Stimulated activated CD4-positive, alpha-beta T cell treated with anti-CD3 and anti-CD28 coated beads, TNF-alpha, amount 100 ng/mL, for 24 hours (primary cell): ENCODE data around the gene FAR2.

Experiments used
- DNase-seq, 3 experiments: peaks; one replicate each; pipeline ENCODE4 v3.0.0-alpha.2; 2020; ENCODE audit warnings: low read depth in 3 of 3

FAR2 gene

DNA sequence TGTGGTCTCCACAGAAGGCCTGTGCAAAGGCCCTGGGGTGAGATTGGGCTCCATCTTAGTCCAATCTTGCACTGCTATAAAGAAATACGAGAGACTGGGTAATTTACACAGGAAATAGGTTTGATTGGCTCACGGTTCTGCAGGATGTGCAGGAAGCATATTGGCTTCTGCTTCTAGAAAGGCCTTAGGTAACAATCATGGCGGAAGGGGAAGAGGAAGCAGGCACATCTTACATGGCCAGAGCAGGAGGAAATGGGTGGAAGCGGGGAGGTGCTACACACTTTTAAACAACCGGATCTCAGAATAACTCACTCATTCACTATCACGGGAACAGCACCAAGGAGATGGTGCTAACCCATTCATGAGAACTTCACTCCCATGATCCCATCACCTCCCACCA lies 55.4 kb downstream of the FAR2 start:
- no peak for DNase-seq

DNA sequence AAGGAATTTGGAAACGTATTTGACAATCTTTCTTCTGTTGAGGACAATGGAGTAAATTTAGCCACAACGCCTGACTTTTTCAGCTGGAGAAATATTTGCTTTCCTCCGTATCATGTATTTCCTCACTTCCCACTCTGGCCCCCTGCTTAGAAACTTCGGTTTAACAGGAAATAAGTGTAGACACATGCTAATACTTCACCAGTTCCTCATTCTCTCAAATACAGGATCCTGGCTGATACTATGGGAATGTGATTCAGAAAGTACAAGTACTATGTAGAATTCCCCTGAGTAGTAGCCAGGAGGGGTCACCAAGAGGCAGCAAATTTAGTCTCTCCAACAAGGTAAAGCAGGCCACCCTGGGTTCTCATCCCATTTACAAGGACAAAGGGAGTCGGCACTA lies 58.0 kb downstream of the FAR2 start:
- DNase-seq, result no peak

DNA sequence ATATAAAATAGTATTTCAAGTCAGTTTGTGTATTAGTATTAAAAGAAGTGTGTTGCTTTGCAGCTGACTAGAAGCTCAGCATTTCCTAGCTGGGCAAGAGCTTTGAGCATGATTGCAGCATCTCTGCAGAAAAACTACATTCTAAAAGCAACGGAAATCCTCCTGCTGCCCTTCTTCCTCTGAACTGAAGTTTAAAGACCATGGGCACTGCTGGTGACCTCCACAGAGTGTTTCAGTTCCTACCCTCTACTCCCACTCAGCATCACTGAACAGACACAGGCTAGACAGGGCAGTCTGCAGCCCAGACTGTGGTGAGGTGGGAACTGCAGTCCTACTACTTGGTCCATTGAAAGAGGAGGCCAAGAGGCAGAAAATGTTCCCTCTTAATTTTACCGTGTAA lies 59.0 kb downstream of the FAR2 start:
- no peak for DNase-seq

DNA sequence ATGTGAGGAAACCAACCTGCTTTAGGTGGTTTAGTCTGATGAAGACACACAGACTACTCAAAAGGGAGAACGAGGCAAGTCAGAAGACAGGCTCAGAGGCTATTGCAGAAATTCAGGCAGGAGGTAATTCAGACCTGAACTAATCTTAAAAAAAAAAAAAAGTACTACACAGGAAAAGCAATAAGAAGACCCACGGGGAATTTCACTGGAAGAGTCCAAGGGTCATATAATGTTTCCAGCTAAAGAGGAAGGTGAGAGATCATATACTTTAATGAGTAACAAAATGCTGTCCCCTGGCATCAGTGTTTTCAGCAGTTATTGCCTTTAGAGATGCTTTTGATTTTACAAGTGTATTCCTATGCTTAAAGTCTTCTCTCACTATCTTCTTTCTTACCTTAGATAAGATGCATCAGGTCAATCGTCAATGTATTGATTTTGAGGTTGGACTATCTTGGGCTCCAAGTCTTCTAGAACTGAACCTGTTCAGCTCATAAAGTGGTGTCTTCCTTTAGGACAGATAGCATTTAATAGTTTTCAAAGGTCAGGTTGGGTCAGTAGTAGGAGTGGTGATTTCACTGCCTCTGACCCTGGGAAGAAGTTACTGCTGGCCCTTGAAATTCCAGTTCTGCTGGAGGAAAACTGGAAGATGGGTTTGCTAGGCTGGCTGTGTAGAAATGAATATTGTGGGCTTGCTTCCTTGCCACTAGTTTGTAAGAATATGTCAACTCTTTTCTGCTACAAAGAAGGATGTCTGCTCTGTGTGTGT lies 60.0 kb downstream of the FAR2 start:
- DNase-seq, result no peak

DNA sequence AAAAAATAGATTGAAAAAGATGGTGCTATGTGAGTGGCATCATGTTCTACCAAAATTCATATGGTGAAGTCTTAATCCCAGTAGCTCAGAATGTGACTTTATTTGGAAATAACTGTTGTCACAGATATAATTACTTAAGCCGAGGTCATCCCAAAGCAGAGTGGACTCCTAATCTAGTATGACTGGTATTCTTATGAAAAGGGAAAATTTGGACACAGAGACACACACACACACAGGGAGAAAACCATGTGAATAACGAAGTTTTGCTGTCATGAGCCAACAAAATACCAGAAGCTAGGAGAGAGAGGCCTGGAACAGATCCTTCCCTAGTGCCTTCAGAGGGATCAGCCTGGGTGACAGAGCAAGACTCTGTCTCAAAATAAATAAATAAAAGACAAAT lies 62.6 kb downstream of the FAR2 start:
- no peak for DNase-seq

DNA sequence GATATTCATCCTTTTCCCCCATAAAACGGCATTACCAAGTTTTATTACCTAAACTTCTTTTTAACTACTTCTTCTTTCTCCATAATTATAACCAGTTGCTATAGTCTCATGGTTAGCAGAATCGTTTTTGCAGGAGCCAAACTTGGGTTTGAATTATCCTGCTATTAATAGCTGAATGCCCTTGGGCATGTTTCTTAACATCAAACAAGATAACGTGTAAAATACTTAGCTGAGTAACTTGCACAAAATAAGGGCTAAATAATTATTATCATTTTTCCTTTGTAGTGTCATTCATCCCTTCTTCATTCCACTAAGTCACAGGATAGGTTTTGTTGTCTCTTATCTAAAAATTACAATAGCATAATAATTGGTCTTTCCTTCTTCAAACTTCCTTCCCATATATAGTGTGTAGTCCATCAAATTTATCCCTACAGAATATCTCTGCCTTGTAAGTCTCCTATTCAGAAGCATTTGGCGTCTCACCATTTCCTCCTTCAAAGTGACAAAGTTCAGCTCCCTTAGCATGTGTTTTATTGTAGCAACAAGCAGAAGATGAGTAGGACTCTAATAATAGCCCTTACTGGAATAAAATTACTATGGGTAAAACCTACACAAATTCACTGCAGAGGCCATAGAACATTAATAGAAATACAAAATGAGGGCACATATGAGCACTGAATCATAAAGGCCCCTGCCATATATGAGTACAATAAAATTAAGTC lies 63.8 kb downstream of the FAR2 start:
- no peak for DNase-seq

DNA sequence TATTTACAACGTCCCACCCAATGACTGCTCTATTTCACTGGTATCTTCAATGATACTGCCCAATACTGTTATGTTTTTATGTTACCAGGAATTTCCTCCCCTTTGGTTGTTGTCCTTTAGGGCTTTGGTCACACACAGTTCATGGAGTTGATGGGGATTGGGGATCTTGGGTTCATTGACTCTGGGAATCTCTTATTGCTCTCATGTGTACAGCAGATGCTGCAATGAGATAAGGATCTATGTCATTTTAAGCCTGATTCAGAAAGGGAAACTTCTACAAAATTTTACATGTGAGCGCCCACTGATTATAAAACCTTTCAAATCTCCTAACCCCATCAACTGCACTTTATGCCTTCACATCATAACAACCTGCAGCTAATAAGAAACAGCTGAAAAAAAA lies 67.2 kb downstream of the FAR2 start:
- DNase-seq, result no peak

DNA sequence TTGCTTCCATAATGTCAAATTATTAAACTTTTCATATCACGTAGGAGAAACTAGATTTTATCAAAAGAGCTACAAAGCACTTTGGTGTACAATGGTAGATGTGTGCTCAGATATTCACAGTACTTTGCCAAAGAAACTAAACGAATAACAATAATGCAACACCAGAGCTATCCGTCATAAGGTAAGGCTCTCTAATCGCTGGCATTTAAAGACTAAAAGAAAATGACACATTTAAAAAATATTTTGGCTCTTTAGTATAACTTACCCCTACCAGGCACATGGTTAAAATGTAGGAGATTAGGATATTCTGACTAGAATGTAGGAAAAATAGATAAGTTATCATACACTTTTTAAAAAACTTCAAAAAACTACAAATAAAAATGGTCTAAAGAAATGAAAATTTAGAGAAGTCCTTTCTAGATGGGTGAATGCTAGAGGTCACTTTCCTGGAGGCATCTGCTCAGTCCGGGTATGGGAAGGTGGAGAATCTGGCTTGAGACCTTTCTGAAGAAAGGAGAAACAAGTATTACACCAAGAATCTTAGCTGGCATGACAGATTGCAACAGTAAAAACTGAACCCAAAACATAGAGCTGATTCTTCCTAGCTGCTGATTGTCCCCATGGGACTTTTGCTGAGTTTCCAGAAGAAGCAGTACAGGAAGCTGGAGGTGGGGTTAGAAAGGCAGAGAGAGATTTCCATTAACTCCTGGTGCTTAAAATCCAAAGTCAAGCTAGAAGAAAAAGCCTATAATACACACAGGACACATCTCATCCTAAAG lies 67.9 kb downstream of the FAR2 start:
- DNase-seq, result no peak

DNA sequence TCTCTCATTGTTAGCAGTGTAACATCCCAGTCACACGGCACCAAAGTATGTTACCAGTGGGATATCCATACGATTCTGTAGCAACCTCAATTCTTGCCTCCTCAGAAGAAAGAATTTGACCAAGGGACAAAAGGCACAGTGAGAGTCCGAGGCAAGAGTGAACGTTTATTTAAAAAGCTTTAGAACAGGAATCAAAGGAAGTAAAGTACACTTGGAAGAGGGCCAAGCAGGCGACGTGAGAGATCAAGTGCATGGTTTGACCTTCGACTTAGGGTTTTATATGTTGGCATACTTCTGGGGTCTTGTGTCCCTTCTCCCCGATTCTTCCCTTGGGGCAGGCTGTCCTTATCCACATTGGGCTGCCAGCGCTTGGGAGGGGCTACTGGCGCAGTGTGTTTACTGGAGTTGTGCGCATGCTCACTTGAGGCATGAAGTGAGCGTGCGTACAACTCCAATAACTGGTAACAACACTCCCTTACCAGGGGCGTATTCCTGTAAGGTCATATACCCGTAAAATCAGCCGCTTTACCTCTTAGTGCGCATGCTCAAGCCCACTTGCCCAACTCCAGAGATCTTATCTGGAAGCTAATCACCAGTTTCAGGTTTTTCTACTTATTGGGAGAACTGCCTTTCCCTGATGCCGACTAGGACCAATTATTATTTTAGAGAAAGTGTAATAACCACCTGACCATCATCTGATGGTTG lies 71.7 kb downstream of the FAR2 start:
- no peak for DNase-seq

DNA sequence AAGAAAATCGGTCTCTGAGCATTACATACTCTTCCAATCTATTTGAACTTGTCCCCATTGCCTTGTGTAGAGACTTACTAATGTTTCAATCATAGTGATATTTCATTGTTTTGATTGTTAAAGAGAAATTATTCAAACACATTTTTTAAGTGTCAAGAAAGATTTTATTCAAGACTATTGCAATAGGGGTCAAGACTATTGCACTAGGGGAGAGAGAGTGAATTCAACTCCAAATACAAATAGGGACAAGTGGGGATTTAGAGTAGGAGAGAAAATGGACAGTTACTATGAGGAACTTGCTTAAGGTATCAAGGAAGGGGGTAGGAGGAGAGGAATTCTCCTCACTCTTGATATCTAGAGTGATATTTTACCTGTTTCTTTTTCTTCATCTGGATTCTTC lies 73.1 kb downstream of the FAR2 start:
- no peak for DNase-seq

DNA sequence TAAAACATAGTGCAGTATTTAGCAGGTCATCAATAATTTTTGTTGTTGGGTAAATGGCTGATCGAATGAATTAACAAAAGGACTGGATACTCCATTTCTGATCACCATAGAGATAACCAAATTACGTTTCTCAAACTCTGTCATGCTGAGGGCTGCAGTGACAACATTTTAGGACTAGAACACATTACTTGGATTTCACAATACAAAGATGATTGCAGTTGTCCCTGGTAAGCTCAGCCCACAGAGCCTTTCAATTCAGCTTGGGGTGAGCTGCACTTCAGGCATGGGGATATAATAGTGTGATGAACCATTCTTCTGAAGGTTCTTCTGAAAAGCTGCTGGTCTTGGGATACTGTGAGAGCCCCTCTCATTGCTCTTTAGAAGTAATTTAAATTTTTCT lies 74.3 kb downstream of the FAR2 start:
- DNase-seq, result no peak

DNA sequence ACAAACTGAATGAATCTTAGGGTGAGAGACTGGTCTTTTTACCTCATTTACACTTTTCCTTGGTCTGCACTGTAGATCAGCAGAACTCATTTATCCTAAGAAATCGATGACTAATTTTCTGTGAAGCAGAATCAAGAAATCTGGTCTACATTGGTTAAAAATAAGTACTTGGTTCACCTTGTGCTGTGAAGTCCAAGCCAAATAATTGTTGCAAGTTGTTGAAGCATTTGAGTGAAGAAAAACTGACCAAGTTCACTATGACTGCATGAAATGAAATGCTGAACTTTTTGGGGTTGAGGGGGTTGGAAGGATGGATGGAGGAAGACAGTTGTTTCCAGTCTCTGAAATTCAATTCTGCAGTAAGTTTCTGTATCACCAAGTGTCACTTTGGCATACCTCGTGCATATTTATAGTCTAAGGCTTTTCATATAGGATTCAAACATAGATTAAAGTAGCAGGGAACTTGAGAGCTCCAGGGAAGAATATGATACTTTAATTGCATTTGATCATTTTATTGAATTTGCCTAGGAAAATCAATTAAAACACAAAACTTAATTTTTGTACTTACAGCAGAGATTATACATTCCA lies 75.0 kb downstream of the FAR2 start:
- DNase-seq, result no peak

DNA sequence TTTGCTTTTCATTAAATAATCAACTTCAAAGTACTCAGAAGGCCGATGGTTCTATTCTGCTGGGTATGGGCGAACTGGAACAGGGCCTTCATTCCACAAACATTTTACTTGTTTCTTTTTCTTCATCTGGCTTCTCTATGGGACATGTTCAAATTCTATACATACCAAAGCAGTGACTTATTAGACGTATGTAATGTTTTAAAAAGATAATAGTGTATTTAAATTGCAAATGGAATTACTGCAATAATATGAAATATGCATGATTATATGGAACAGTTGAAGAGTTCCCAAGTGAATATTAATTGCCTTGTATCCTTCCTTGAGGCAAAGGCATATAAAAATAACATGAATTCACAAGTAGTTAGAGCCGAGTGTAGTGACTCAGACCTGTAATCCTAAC lies 75.5 kb downstream of the FAR2 start:
- DNase-seq, result no peak

DNA sequence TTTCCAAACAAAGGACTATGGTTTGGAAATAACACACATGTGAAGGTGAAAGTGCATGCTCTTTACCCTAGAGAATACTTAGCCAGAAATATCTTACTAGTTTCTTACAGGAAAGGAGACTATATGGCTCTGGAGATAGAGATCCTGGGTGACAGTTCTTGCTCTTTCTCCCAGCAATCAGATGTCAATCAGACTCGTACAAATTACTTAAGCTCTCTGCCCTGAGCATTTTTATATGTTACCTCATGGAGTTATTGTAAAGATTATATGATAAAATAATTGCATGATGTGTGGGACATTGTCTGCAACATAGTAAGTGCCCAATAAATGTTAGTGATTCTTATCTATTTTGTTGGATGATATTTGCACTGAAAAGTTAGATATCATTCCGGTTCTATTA lies 76.8 kb downstream of the FAR2 start:
- DNase-seq, result no peak

DNA sequence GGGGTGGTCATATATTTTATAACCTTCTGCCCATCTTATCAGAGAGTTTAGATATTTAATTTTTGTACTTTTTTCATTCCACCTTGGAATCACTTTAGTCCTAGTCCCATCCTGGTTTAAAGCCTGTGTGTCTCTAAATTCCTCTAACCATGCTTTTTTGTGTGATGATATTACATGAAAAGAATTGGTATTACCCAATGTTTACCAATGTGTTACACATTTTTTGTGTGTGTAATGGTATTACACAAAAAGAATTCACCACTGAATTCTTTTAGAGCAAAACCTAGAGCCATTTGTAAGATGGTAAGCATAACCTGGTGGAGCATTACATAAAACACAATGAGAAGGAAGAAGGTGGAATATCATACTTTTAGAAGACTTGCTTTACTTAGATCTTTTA lies 77.5 kb downstream of the FAR2 start:
- DNase-seq, result no peak

DNA sequence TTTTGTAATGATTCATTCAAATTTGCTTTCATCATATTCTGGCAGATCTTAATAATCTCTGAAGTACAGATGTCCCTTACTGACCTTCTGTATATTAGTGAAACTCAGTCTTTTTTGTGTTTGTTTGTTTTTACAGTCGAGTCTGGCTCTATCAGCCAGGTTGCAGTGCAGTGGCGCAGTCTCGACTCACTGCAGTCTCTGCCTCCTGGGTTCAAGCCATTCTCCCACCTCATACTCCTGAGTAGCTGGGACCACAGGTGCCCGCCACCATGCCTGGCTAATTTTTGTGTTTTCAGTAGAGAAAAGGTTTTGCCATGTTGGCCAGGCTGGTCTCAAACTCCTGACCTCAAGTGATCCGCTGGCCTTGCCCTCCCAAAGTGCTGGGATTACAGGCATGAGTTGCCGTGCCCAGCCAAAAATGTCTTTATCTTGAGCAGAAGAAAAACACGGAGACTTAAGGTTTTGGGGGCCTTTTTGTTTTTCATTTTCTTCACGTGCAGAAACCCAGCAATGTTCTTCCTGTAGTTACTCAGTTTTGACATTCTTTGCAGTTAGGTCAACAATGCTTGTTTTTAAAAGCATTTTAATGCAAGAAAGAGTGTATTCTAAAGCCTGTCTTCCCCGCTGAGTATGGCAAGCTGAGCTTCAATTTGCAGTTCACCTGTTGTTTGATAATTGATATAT lies 79.5 kb downstream of the FAR2 start:
- DNase-seq, result no peak

DNA sequence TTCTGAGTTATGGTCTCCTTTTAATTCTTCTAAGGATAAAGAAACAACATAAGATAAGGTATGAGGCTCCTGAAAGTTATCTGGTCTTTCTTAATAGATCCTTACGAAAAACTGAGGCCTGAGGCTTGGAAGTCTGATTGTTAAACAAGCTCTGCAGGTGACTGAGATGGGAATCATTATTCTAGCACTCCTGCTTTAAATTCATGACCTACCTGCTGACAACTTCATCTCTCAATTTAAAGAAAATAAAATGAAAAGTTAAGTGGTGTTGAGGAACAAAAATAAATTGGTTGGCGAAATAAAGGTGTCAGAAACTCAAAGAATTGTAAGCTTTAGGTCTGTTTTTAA lies 80.1 kb downstream of the FAR2 start:
- DNase-seq, result no peak

DNA sequence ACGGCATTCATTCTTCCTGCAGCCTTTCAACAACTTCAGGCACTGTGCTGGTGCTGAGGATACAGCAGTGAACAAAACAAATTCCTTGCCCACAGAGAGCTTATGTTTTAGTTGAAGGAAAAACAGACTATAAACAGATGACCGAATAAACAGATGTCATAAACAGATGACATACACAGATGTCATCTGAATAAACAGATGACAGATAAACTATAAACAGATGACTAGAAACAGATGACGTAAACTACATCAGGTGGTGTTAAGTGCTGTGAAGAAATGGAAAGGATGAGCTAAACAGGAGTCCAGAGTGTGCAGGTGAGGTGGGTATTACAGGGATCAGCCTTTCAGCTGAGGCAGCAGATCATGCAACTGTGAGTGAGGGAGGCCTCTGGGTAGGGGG lies 80.9 kb downstream of the FAR2 start:
- no peak for DNase-seq

DNA sequence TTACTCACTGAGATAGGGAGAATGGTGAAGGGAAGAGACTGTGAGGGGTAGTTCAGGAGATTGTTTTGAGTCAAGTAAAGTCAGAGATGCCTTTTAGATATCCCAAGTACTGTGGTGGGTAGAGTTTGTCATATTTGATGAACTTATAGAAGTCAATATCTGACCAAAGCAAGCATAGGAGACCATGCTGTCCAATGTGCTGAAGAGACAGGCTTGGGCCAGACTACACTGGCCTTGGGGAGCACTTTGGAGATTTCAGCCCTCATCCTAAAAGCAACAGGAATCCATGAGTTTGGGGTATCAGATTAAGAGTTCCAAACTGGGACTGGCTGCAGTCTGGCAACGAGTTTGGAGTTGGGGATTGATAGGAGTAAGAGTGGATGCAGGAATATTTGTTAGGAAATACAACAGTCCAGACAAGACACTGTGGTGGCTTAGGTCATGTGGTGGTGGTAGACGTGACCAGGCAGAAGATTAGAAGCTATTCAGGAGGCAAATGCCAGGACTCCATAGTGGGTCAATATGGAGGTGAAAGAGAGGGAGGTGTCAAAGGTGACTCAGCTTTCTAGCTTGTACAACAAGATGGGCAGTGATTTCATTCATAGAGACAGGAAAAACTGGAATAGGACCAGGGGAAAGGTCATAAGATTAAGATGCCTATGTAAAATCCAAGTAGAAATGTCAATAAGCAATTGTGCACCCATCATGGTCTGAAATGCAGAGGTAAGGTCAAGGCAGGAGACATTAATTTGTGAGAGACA lies 81.9 kb downstream of the FAR2 start:
- no peak for DNase-seq

DNA sequence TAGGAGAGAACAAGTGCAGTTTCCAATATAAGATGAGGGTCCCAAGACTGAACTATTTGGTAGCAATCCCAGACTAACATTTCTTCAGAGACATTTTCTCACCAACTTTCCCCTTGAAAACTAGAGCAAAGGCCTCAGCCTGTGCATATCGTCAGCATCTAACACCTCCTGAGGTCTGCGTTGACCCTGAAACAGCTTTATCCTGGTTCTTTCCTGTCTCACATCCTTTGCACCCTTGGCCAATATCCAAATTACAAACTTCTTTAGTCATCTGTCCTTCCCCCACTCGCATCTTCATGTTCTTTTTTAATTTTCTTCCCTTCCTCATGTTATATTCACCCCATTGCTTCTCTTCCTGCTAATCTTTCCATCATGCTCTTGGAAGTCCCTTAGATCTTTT lies 83.0 kb downstream of the FAR2 start:
- DNase-seq, result no peak

DNA sequence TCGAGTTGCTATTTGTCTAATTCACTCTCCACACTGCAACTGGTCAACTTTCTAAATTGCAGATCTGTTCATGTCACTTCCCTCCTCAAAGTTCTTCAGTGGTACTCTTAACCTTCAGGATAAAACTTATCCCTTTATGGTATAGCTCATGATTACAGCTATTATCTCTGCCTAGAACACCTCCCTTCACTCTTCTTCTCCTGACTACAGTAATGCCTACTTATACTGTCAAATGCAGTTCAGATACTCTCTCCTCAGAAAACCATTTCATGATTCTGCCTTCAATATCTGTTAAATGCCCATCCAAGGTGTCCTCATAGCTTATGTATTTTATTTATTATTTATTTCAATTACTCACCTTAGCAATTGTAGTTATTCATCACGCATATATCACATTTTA lies 85.5 kb downstream of the FAR2 start:
- no peak for DNase-seq
